ENCODE data around the gene ACSL3.

DNA sequence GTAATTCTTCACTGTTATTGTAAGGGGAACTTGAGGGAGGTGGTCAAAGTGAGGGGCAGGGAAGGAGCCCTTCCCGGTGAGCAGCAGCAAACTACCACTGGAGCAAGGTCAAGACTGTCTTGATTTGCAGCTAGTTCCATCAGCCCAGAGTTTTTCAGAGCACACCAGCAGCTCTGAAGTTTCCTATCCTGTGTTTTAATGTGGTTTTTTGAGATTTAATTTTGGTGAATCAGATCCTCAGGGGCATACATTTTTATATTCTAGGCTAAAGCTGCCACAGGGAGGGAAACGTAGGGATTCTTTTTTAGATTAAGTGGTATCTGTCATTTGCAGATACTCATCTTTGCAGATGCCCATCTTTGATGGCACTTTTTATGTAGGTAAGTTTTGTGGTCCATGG lies 124.1 kb downstream of the ACSL3 start:
- TF ChIP-seq SNAI2 (CRISPR knock-in tag; IDR thresholded peaks at IDR 0.05) (no peak), ZC3H10 (CRISPR knock-in tag; IDR thresholded peaks at IDR 0.05) (no peak), TOX (CRISPR knock-in tag; IDR thresholded peaks at IDR 0.05; ENCODE audit: borderline replicate concordance) (no peak), ZFP30 (CRISPR knock-in tag; IDR thresholded peaks at IDR 0.05) (no peak), ARNTL (CRISPR knock-in tag; IDR thresholded peaks at IDR 0.05; ENCODE audit: borderline replicate concordance, low read depth) (no peak), RARB (CRISPR knock-in tag; IDR thresholded peaks at IDR 0.05) (no peak), ESRRG (CRISPR knock-in tag; IDR thresholded peaks at IDR 0.05) (no peak), TCF4 (CRISPR knock-in tag; IDR thresholded peaks at IDR 0.05; ENCODE audit: borderline replicate concordance) (no peak)
- TF ChIP-seq, protein P1, sequence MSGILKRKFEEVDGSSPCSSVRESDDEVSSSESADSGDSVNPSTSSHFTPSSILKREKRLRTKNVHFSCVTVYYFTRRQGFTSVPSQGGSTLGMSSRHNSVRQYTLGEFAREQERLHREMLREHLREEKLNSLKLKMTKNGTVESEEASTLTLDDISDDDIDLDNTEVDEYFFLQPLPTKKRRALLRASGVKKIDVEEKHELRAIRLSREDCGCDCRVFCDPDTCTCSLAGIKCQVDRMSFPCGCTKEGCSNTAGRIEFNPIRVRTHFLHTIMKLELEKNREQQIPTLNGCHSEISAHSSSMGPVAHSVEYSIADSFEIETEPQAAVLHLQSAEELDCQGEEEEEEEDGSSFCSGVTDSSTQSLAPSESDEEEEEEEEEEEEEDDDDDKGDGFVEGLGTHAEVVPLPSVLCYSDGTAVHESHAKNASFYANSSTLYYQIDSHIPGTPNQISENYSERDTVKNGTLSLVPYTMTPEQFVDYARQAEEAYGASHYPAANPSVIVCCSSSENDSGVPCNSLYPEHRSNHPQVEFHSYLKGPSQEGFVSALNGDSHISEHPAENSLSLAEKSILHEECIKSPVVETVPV (CRISPR knock-in tag; IDR thresholded peaks at IDR 0.05), result no peak
- TF ChIP-seq, protein P2, sequence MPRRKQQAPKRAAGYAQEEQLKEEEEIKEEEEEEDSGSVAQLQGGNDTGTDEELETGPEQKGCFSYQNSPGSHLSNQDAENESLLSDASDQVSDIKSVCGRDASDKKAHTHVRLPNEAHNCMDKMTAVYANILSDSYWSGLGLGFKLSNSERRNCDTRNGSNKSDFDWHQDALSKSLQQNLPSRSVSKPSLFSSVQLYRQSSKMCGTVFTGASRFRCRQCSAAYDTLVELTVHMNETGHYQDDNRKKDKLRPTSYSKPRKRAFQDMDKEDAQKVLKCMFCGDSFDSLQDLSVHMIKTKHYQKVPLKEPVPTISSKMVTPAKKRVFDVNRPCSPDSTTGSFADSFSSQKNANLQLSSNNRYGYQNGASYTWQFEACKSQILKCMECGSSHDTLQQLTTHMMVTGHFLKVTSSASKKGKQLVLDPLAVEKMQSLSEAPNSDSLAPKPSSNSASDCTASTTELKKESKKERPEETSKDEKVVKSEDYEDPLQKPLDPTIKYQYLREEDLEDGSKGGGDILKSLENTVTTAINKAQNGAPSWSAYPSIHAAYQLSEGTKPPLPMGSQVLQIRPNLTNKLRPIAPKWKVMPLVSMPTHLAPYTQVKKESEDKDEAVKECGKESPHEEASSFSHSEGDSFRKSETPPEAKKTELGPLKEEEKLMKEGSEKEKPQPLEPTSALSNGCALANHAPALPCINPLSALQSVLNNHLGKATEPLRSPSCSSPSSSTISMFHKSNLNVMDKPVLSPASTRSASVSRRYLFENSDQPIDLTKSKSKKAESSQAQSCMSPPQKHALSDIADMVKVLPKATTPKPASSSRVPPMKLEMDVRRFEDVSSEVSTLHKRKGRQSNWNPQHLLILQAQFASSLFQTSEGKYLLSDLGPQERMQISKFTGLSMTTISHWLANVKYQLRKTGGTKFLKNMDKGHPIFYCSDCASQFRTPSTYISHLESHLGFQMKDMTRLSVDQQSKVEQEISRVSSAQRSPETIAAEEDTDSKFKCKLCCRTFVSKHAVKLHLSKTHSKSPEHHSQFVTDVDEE (CRISPR knock-in tag; IDR thresholded peaks at IDR 0.05), result no peak
- TF ChIP-seq, protein P3, sequence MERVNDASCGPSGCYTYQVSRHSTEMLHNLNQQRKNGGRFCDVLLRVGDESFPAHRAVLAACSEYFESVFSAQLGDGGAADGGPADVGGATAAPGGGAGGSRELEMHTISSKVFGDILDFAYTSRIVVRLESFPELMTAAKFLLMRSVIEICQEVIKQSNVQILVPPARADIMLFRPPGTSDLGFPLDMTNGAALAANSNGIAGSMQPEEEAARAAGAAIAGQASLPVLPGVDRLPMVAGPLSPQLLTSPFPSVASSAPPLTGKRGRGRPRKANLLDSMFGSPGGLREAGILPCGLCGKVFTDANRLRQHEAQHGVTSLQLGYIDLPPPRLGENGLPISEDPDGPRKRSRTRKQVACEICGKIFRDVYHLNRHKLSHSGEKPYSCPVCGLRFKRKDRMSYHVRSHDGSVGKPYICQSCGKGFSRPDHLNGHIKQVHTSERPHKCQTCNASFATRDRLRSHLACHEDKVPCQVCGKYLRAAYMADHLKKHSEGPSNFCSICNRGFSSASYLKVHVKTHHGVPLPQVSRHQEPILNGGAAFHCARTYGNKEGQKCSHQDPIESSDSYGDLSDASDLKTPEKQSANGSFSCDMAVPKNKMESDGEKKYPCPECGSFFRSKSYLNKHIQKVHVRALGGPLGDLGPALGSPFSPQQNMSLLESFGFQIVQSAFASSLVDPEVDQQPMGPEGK (CRISPR knock-in tag; IDR thresholded peaks at IDR 0.05; ENCODE audit: borderline replicate concordance), result no peak
- TF ChIP-seq, protein P4, sequence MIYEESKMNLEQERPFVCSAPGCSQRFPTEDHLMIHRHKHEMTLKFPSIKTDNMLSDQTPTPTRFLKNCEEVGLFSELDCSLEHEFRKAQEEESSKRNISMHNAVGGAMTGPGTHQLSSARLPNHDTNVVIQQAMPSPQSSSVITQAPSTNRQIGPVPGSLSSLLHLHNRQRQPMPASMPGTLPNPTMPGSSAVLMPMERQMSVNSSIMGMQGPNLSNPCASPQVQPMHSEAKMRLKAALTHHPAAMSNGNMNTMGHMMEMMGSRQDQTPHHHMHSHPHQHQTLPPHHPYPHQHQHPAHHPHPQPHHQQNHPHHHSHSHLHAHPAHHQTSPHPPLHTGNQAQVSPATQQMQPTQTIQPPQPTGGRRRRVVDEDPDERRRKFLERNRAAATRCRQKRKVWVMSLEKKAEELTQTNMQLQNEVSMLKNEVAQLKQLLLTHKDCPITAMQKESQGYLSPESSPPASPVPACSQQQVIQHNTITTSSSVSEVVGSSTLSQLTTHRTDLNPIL (CRISPR knock-in tag; IDR thresholded peaks at IDR 0.05; ENCODE audit: low read depth), result no peak

Data from SK-N-SH treated with all-trans-retinoic acid at 6 μM for 48 hours (cell line).